GM19025 (cell line): Measurements from ENCODE around the gene IGLON5.

ENCODE experiments used
- ATAC-seq: cut with Tn5 transposase; IDR thresholded peaks from one replicate; pipeline ENCODE4 v1.9.1; 2021; ENCODE audit warnings: mild to moderate bottlenecking, low read depth, moderate library complexity; ENCODE audit not compliant: unreplicated experiment

The IGLON5 gene

GRCh38 chr19:51359294-51359693 is 47.9 kb downstream of the IGLON5 start:
- no peak for ATAC-seq

- ATAC-seq: no peak
Observed at GRCh38 chr19:51361239-51361638, 49.8 kb downstream of the IGLON5 start.

DNA sequence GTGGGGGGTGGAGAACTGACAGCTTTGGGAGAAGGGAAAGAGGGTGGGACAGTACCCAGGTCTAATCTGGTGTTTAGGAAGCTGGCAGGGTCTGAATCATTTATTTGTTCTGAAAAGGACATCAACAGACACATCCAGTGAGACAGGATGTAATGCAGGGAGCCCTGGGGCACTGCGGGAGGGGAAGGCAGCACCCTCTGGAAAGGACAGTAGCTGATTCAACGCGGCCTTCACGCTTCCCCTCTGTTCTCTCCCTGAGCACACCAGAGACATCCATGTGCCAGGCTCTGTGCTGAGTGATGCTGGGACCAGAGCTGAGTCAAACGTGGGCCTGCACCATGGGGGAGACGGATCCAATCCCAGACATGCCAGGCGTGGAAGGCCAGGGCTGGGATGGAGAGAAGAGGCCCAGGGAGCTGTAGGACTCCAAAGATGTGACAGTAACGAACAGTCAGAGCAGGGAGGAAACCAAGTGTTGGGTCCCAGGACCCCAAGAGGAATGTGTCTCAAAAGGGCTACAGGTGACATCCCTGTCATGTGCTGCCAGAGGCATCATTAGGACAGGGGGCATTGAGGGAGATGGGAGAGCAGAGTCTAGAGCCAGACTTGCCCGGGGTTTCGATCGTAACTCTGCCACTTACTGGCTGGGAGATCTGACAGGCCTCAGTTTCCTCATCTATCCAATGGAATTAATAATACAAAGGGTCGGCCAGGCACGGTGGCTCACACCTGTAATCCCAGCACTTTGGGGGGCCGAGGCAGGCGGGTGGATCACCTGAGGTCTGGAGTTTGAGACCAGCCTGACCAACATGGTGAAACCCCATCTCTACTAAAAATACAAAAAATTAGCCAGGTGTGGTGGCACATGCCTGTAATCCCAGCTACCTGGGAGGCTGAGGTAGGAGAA is 53.0 kb downstream of the IGLON5 start:
- no peak for ATAC-seq

- no peak for ATAC-seq
Observed at GRCh38 chr19:51365211-51365964, 53.9 kb downstream of the IGLON5 start.

GRCh38 chr19:51365965-51366388 is 54.5 kb downstream of the IGLON5 start, which contains the start of gene ETFB:
ETFB (minus strand) TSS chr19:51366388; CDS start chr19:51366326, 62 bp downstream.
- no peak for ATAC-seq

- peak; percentile 46 for ATAC-seq
Observed at GRCh38 chr19:51366389-51367254, 55.2 kb downstream of the IGLON5 start.

DNA sequence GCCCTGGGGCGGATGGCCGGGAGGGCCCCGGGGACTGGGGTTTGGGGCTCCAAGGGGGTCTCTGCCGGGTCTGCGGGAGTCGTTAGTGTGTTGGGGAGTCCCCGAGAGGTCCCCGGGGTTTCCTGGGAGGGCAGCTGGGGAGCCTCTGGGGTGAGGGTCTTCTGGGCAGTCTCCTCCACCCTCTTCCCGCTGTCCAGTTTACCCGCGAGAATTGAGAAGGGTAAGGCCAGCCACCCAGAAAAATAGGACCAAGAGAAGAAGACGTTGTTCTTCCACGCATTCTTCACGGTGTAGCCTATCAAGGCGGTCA is 55.8 kb downstream of the IGLON5 start:
- peak; percentile 9 for ATAC-seq

GRCh38 chr19:51367565-51368365 is 56.3 kb downstream of the IGLON5 start:
- ATAC-seq: peak; percentile 78

GRCh38 chr19:51368366-51369282 is 57.2 kb downstream of the IGLON5 start, which contains the start of gene CLDND2:
CLDND2 (minus strand) TSS chr19:51369003; CDS start chr19:51368577, 426 bp downstream.
- no peak for ATAC-seq

DNA sequence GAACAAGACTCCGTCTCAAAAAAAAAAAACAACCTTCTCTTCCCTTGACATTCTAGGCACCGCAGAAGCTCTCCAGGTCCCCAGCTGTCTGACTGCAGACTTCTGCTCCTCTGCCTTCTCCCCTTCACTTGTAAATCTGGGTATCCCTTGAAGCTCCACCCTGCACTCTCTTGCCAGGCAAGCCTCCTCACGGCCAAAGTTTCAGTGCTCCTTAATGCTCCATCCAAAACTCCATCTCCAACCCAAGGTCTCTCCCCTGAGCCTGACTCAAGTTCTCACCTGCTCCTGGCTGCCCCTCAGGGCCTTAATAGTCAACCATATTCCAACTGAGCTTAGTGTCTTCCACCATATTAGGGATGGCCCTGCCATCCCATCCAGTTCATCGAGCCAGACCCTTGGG is 58.8 kb downstream of the IGLON5 start:
- ATAC-seq: no peak

DNA sequence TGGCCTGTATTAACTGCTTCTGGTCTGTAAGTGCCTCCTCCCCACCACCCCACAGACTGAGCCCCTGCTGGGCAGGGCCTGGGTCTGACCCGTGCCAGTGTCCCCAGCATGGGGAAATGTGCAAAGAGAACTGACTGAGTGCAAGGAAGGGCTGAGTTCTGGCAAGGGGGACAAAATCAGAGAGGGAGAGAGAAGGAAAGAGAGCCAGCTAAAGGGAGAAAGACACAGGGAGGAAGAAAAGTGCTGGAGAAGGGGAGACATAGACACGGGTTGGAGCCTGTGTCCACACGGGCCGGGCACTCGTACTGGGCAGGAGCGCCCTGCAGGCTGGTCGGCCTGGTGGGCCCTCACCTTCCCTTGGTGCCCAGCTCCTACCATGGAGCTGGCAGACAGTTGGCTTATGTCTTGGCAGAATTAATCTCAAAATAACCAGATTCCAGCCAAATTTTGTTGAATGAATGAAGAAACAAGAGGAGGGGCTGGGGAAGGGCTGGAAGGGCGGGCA is 59.8 kb downstream of the IGLON5 start:
- no peak for ATAC-seq

- ATAC-seq: no peak
Observed at GRCh38 chr19:51372021-51372648, 60.7 kb downstream of the IGLON5 start.

DNA sequence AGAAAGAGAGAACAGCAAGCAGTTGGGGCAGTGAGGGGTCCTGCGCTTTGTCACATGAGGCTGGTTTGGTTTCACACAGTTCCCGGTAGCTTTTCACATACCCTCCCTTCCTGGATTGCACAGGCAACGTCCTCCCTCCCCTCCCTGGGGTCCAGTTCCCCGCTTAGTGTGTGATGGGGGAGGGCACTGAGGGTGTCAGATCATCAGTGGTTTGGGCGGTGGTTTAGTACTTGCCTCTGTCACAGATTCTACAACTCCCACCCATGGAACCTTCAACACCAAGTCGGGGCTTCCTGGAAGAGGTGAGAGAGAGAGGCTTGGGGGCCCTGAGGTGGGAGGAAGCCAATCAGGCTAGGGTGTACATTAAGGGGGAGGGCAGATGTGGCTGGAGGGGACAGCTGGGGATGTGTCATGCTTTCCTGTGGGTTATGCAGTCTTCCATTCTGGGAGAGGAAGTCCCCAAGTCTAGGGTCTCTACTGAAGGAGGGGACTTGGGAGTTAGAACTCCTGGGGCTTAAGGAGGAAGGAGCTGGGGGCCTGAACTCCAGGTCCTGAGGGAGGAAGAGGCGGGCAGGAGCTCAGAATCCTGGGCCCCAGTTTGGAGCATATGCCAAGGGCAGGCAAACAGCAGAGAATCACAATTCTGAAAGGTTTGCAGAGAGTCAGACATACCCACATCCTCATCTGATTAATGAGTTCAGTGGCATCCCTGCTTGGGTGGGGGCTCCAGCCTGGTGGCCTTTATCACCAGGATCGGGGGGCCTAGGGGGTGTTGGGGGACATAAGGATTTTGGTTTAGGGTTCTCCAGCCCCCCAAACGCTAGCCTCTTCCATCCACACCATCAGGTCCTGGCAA is 61.4 kb downstream of the IGLON5 start, which contains the start of gene NKG7:
Gene NKG7 (minus strand): TSS at position 6 of the 856 bp plus-strand sequence. CDS start 119 bp downstream, outside the sequence.
- ATAC-seq: no peak

DNA sequence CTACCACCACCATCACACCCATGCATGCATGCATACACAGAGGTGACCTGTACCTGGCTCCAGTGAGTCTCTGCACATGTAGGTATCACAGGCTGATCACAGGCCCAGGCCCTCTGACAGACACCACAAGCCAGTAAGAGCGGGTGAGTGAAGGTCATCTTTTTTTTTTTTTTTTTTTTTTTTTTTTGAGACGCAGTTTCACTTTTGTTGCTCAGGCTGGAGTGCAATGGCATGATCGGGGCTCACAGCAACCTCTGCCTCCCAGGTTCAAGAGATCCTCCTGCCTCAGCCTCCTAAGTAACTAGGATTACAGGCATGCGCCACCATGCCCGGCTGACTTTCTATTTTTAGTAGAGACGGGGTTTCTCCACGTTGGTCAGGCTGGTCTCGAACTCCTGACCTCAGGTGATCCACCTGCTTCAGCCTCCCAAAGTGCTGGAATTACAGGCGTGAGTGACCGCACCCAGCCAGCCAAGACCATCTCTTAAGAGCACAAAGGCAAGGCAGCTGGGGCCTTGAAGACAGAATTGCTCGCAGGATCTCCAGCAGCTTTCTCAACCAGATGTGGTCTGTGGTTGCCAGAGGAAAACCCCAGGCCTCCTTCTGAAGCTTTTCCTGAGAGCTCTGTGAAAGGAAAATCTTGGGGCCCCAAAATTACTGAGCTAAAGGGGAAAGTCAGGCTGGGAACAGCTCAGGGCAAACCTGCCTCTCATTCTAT is 64.2 kb downstream of the IGLON5 start:
- no peak for ATAC-seq

DNA sequence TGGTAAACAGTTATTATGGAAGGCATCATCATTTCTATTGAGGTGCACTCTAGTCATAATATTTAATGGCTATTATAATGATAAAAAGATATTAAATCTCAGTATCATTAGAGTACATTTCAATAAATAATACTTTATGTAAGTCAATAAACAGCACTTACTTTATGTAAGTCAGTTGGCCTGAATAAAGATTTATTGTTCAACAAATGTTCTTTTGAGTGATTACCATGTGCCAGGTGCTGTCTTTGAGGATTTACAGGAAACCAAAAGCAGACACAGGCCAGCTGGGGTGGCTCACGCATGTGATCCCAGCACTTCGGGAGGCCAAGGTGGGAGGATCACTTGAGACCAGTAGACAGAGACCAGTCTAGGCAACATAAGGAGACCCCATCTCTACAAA is 66.0 kb downstream of the IGLON5 start:
- no peak for ATAC-seq

GRCh38 chr19:51380379-51380778 is 68.9 kb downstream of the IGLON5 start:
- no peak for ATAC-seq
